GM12801 (cell line): ENCODE measurements around the gene SPG11.

ENCODE experiments used
- TF ChIP-seq, protein P1 (sequence below): IDR thresholded peaks from one replicate; pipeline ENCODE4 v1.5.1; 2011; ENCODE audit warnings: control low read depth; ENCODE audit not compliant: insufficient read length; ENCODE audit errors: extremely low read depth

SPG11 gene

DNA sequence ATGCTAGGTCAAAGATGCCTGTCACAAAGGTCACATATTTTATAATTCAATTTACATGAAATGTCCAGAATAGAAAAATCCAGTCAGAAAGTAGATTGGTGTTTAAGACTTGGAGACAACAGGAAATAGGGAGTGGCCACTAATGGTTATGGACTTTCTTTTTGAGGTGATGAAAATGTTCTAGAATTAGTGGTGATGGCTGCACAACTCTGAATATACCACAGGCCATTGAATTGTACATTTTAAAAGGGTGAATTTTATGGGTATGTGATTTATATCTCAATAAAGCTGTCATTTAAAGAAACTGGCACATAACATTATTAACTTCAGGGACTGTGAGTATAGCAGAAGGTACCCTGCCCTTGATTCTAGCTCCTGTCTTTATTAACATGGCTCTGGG is 15.8 kb downstream of the SPG11 start:
- TF ChIP-seq, protein P1, sequence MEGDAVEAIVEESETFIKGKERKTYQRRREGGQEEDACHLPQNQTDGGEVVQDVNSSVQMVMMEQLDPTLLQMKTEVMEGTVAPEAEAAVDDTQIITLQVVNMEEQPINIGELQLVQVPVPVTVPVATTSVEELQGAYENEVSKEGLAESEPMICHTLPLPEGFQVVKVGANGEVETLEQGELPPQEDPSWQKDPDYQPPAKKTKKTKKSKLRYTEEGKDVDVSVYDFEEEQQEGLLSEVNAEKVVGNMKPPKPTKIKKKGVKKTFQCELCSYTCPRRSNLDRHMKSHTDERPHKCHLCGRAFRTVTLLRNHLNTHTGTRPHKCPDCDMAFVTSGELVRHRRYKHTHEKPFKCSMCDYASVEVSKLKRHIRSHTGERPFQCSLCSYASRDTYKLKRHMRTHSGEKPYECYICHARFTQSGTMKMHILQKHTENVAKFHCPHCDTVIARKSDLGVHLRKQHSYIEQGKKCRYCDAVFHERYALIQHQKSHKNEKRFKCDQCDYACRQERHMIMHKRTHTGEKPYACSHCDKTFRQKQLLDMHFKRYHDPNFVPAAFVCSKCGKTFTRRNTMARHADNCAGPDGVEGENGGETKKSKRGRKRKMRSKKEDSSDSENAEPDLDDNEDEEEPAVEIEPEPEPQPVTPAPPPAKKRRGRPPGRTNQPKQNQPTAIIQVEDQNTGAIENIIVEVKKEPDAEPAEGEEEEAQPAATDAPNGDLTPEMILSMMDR = no peak

DNA sequence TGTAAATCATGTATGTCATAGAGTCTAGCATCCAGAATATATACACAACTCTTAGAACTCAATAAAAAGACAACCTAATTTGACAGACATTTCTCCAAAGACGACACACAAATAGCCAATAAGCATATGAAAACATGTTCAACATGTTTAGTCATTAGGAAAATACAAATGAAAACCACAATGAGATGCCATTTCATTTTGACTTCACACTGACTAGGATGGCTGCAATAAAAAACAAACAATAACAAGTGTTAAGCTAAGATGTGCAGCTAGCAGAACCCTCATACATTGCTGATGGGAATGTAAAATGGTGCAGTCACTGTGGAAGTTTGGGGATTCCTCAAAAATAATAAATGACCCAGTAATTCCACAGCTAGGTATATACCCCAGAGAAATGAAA is 16.4 kb downstream of the SPG11 start:
- TF ChIP-seq, protein P1 = no peak

DNA sequence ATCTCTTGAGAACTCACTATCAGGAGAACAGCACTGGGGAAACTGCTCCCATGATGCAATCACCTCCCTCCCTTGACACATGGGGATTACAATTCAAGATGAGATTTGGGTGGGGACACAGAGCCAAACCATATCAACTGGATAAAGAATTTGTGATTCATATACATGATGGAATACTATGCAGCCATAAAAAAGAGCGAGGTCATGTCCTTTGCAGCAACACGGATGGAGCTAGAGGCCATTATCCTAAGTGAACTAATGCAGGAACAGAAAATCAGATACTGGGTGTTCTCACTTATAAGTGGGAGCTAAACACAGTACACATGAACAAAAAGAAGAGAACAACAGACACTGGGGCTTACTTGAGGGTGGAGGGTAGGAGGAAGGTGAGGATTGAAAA is 17.0 kb downstream of the SPG11 start:
- TF ChIP-seq, protein P1 = no peak

DNA sequence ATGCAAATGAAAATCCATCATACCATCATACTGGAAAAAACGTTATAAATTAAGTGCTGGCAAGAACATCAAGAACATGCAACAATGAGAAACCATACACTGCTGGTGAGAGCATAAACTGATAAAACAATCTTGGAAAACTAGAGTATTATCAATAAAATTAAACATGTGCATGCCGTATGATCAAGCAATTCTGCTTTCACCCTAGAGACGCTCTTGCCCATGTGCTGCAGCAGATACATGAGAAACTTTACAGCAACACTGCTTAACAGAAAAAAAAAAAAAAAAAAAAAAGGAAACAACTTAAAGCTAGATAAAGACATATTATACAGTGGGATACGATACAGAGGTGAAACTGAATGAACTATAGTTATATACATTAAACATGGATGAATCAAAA is 21.8 kb downstream of the SPG11 start:
- TF ChIP-seq, protein P1 = no peak

DNA sequence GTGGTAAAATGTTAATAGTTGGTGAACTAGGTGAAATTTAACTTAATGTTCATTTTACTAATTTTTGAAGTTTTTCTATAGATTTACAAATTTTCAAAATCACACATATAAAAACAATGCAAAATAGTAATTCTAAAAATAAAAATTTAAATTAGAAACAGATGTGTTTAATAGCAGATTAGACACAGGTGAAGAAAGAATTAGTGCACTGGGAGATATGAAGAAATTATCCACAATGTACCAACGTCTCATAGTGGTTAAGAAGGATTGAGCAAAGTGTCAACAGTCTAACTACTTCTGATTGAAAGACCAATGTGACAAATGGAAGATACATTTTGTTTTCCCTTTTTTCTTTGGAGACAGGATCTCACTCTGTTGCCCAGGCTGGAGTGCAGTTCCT is 26.5 kb downstream of the SPG11 start:
- TF ChIP-seq, protein P1 = no peak

DNA sequence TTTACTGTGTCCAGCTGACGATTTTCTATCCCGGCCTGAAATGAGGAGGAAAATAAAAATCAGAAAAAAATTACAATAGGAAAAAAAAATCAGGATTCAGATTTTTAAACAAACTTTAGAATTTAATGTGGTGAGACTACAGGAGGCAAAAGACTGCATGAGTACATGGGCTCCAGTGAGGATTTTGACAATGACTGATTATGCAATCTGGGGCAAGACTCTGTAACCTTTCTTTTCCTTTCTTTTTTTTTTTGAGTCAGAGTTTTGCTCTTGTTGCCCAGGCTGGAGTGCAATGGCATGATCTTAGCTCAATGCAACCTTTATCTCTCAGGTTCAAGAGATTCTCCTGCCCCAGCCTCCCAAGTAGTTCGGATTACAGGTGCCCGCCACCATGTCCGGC is 29.9 kb downstream of the SPG11 start:
- TF ChIP-seq, protein P1 = no peak

DNA sequence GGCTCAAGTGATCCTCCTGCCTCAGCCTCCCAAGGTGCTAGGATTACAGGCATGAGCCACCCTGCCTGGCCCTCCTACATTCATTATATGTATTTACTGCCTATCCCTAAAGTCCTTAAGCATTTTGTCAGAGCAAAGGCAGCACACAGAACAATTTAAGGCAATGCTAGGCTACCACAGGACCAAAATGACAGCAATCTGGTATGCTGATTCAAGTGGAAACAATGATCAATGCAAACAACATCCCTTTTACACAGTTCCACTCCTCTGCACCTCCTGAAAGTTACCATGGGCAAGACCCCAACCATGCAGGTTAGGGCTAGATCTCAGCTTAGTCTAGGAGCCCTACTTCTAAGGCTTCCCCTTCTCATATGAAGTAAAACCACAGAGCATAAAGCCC is 40.3 kb downstream of the SPG11 start:
- TF ChIP-seq, protein P1 = no peak

DNA sequence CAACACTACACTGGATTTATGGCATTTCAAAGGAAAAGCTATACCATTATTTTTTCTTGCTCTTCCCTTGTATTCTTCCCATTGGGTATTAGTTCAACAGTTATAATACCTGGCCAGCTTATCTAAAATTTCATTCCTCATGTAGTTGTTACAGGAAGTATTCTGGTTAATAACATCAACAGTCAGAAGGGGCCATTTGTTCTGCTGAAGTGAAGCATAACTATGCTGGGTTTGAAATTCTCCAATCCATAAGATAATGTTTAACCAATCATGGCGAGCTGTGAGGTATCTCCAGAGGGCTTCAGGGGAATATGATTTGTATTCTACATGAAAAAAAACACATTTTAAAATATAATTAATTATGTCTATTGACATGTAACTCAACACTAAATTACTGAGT is 43.4 kb downstream of the SPG11 start:
- TF ChIP-seq, protein P1 = no peak
